ENCODE measurements around the gene THRB. TPM values are rescaled to one million over a fixed set of nuclear protein-coding genes. Genes with fewer than 3 reads are reported as not detected.

Gene THRB
- total RNA-seq, result 10 to 100 TPM in 3 of 8 experiments, 1 to 10 TPM in 4, under 1 TPM in 1; 0.42 to 26.4 (median 3.3) TPM

DNA sequence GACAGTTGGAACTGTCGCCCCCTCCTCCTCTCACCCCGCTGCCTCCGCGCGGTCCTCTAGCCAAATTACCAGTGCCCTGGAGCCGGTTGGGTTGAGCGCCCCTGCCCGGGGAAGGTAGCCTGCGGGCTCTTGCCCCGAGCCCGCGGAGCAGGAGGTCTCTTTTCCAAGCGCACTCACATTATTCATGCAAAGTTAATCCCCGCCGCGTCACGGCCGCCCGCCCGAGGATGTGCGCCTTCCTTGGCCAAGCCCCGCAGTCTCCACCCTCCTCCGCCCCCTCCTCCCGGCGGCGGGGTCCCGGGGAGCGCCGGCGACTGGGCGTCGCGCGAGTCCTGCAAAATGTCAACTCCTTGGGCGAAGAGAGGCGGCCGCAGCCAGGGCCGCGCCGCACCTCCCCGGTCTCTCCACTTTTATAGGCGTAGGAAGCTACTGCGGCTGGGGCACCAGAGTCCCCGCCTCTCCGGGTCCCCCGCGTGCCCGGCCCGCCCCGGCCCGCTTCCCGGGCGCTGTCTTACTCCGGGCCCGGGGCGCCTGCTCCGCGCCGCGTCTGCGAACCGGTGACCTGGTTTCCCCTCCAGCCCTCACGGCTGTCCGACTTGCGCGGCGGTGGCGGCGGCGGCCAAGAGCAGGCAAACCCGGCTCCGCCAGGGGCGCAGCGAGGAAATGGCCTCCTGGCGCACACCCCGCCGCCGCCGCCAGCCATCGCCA is at the start of gene THRB:
Gene THRB (minus strand): TSS at position 233 of the 708 bp plus-strand sequence.
- peaks cover 0 to 16% of the 10 kb centered on the region in 2 donors for H3K4me1 ChIP-seq (replicated peaks in 1 of 2)
- ATAC-seq (replicated peaks in 6 of 8), result peak; percentile 65 to 86 (median 81)
- in situ Hi-C loops (cut with MboI; ENCODE audit: low pct_unique_long_range_greater_than_20kb in 2 of 9, low sequenced_read_pairs in 9 of 9, unreplicated experiment in 9 of 9), result loop anchor here in 2 of 9 experiments (25.0 kb wide), 2 partner anchors 232 to 482 kb away; no protein-coding TSS in a partner anchor
- no peak within 1 kb of the TSS for H3K27ac ChIP-seq
- peak within 1 kb of the TSS; percentile 57 to 81 (median 66) for H3K4me3 ChIP-seq
- WGBS, 10 experiments, result 0% methylated on average over 8 of the region's 80 CpGs; no CpG with 5 or more reads in 9 of the 10 experiments

DNA sequence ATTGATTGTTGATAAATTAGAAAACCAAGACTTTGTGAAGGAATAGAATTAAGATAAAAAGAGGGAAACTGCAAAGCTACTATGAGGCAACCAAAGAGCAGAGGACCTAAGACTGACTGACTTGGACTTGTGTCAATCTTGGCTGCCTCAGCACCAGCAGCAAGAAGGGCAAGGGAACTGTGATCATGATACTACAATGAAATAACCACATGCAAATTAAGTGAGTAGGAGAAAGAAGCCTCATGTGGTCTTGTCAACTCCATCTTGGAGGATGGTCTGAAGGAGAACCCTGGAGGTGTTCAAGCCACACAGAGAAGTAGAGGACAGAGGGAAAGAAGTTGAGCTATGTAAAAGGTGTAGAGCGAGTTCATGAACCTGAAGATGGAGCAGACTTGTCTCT is 47.3 kb upstream of the THRB start:
- ATAC-seq (replicated peaks in 6 of 8), result no peak
- Histone ChIP-seq H3K4me1 (replicated peaks in 1 of 2) (no peaks in the 10 kb centered on the region), H3K27ac (no peak overlapping the region), H3K4me3 (no peak overlapping the region)
- in situ Hi-C loops (cut with MboI; ENCODE audit: low pct_unique_long_range_greater_than_20kb in 2 of 9, low sequenced_read_pairs in 9 of 9, unreplicated experiment in 9 of 9), result no loop called here
- WGBS, 10 experiments, result 60 to 100% (median 71%) methylated on average over 1 of the region's 1 CpG; no CpG with 5 or more reads in 7 of the 10 experiments

DNA sequence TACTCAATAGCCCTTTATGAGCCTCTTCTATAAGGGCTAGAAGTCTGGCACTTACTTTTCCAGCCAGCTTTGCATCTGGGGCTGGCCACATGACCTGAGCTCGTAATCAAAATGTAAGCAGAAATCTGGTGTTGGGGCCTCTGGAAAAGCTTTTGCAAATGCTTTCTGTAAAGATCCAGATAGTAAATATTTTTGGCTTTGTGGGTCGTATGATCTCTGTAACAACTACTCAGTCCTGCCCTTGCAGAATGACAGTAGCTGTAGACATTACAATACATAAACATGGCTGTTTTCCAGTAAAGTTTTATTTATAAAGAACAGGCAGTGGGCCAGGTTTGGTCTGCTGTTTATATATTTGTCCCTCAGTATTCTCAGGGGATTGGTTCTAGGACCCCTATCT is 46.2 kb upstream of the THRB start:
- in situ Hi-C loops (cut with MboI; ENCODE audit: low pct_unique_long_range_greater_than_20kb in 2 of 9, low sequenced_read_pairs in 9 of 9, unreplicated experiment in 9 of 9), result no loop called here
- Histone ChIP-seq H3K4me1 (replicated peaks in 1 of 2) (no peaks in the 10 kb centered on the region), H3K27ac (no peak overlapping the region), H3K4me3 (no peak overlapping the region)
- ATAC-seq (replicated peaks in 6 of 8), result no peak
- WGBS, 10 experiments, result 12 to 92% (median 80%) methylated on average over 1 to 2 of the region's 2 CpGs; no CpG with 5 or more reads in 2 of the 10 experiments

DNA sequence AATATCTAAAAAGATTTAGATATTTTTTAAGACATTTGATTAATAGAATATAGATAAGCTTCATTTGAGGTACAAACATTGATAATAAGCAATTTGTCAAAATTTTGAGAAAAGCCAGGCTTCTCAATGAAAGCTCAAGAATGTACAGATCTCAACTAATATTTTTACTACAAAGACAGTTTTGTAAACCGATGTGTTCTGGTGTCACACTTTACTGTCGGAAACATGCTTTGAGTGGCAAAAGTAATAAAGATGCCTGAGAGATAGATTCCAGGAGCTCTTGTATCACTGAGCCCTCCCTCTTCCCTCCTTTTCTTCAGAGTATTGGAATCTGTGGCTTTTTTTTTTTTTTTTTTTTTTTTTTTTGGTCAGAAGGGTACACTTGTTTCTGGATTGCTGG is 45.0 kb upstream of the THRB start:
- in situ Hi-C loops (cut with MboI; ENCODE audit: low pct_unique_long_range_greater_than_20kb in 2 of 9, low sequenced_read_pairs in 9 of 9, unreplicated experiment in 9 of 9), result no loop called here
- WGBS, 10 experiments, result 80 to 100% (median 87%) methylated on average over 1 to 2 of the region's 2 CpGs; no CpG with 5 or more reads in 2 of the 10 experiments
- no peak for ATAC-seq (replicated peaks in 6 of 8)
- Histone ChIP-seq H3K4me1 (replicated peaks in 1 of 2) (no peaks in the 10 kb centered on the region), H3K27ac (no peak overlapping the region), H3K4me3 (no peak overlapping the region)

DNA sequence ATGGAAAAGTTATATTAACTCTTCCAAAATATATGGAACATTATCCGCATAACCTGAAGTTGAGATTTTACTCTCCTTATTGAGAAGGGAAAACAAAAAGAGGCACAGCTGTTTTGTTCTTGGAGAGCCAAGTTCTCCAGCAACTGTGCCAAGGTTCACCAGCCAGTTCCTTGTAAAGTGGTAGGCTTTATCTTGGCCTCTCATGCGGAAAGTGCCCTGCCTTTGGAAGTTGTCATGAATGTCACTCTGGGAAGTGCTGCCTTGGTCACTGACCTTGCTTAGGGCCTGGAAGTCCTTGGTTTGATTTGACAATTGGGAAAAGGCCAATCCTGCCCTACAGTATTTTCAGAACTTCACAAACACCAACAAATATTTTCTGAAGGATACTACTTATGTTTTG is 44.2 kb upstream of the THRB start:
- Histone ChIP-seq H3K4me1 (replicated peaks in 1 of 2) (no peaks in the 10 kb centered on the region), H3K4me3 (no peak overlapping the region), H3K27ac (no peak overlapping the region)
- WGBS, 10 experiments, result 50 to 100% (median 84%) methylated on average over 1 to 2 of the region's 2 CpGs; no CpG with 5 or more reads in 2 of the 10 experiments
- in situ Hi-C loops (cut with MboI; ENCODE audit: low pct_unique_long_range_greater_than_20kb in 2 of 9, low sequenced_read_pairs in 9 of 9, unreplicated experiment in 9 of 9), result no loop called here
- ATAC-seq (replicated peaks in 6 of 8), result no peak

DNA sequence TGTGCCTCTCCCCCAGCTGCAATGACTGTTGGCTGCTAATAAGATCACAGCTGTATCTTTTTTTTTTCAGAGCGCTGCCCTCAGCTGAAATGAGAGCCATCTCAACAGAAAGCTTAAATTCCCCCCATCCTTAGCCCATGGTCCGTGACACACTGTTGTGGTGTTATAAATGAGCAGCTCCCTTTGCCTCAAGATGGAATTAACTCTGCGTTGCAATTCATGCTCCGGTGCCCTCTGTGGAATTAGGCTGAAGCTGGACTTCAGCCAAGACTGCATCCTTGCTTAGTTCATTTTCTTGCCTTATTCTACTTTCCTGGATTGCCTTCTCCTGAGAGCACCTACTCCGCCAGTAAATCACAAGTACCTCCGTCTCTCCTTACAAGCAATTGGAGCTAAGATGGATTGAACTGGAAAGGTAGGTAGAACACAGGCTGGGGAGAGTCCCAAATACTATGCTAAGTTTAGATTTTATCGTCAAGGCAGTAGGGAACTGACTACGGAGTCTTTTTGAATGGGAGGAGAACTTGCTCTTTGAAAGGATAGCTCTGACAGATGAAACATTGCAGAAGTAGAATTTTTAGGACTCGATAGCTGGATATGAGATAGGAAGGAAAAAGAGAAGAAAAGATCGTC is 39.0 kb upstream of the THRB start:
- in situ Hi-C loops (cut with MboI; ENCODE audit: low pct_unique_long_range_greater_than_20kb in 2 of 9, low sequenced_read_pairs in 9 of 9, unreplicated experiment in 9 of 9), result no loop called here
- no peak overlapping the region for H3K4me3 ChIP-seq
- WGBS, 10 experiments, result 57 to 97% (median 85%) methylated on average over 1 to 9 of the region's 10 CpGs
- H3K27ac ChIP-seq, result no peak overlapping the region
- ATAC-seq (replicated peaks in 6 of 8), result peak in 1 of 8 experiments; percentile 19
- H3K4me1 ChIP-seq (replicated peaks in 1 of 2), result no peaks in the 10 kb centered on the region

DNA sequence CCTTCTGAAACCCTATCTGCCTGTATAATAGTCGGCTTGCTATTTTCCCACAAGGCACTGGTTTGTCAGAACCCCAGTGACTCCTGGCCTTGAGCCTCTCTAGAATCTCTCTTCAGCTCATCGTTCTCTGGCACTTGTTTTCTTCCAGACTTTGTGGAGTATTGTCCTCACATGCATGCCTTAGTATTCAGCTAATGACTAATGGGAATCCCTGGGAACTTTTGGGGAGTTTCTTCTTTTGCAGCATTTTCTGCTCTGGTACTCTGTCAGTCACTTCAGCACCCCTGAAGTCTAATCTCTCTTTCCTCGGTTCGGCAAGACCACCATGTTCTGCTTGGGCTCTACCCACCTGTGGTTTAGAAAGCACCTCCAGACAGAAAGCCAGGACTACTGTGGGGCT is 35.8 kb upstream of the THRB start:
- Histone ChIP-seq H3K4me3 (no peak overlapping the region), H3K27ac (no peak overlapping the region), H3K4me1 (replicated peaks in 1 of 2) (no peaks in the 10 kb centered on the region)
- WGBS, 10 experiments, result 11 to 100% (median 79%) methylated on average over 1 to 4 of the region's 4 CpGs; no CpG with 5 or more reads in 1 of the 10 experiments
- in situ Hi-C loops (cut with MboI; ENCODE audit: low pct_unique_long_range_greater_than_20kb in 2 of 9, low sequenced_read_pairs in 9 of 9, unreplicated experiment in 9 of 9), result no loop called here
- ATAC-seq (replicated peaks in 6 of 8), result no peak

DNA sequence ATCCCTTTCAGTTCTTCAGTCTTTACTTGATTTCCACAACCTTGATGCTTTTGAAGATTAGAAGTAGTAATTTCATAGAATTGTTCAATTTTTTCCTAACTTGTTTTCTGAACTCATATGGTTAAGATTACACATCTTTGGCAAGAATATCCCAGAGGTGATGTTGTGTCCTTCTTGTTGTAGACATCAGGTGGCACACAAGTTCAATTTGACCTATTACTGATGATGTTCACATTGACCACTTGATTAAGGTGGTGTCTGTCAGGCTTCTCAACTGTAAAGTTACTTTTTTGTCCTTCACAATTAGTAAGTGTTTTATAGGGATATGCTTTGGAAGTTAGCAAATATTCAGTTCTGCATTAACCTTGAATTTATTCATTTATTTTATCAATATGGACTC is 34.6 kb upstream of the THRB start:
- in situ Hi-C loops (cut with MboI; ENCODE audit: low pct_unique_long_range_greater_than_20kb in 2 of 9, low sequenced_read_pairs in 9 of 9, unreplicated experiment in 9 of 9), result no loop called here
- no peak for ATAC-seq (replicated peaks in 6 of 8)
- Histone ChIP-seq H3K27ac (no peak overlapping the region), H3K4me1 (replicated peaks in 1 of 2) (no peaks in the 10 kb centered on the region), H3K4me3 (no peak overlapping the region)

DNA sequence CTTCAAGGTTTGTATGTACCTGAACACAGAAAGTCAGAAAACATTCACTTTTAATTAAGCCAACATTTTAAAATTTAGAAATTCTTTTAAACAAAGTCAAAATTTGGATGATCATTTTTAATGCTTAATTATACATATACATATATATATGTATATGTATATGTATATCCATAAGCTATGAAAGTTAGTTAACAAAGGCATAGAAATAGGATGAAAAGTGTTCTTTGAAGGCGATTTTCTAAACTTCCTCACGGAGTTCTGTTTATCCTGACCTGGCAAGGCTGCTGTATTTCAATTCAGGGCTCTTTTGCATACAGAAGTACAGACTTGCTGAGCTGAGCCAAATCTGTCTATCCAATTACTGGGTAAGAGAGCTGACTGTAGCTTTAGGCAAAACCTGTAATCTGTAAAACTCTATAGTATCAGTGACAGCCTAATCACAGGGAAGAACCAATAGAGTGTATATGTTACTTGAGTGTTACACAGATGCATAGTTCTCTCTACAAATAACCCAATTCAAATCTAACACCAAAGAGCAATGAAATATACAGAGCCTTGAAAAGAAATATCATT is 32.1 kb upstream of the THRB start:
- no peak overlapping the region for H3K27ac ChIP-seq
- ATAC-seq (replicated peaks in 6 of 8), result no peak
- in situ Hi-C loops (cut with MboI; ENCODE audit: low pct_unique_long_range_greater_than_20kb in 2 of 9, low sequenced_read_pairs in 9 of 9, unreplicated experiment in 9 of 9), result no loop called here
- no peak overlapping the region for H3K4me3 ChIP-seq
- WGBS, 10 experiments, result 20 to 88% (median 40%) methylated on average over 1 to 2 of the region's 2 CpGs; no CpG with 5 or more reads in 3 of the 10 experiments
- H3K4me1 ChIP-seq (replicated peaks in 1 of 2), result peaks cover 0 to 5% of the 10 kb centered on the region in 2 donors

DNA sequence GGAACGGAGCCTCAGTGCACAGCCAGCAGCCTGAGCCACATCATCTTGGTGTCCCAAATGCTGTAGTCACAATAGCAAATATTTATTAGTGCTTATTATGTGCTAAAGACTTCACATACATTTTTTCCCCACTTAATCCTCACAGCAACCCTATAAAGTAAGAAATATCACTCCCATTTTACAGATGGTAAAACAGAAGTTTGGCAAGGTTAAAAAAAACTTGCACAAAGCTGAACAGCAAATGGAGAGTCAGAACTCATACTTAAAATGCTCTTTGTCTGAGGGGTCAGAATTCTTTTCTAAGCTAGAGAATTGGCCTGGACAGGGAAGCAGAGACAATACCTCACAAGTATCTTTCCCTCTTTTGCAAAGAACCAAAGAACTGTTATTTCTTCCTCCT is 30.9 kb upstream of the THRB start:
- Histone ChIP-seq H3K27ac (no peak overlapping the region), H3K4me3 (no peak overlapping the region), H3K4me1 (replicated peaks in 1 of 2) (peaks cover 0 to 5% of the 10 kb centered on the region in 2 donors)
- in situ Hi-C loops (cut with MboI; ENCODE audit: low pct_unique_long_range_greater_than_20kb in 2 of 9, low sequenced_read_pairs in 9 of 9, unreplicated experiment in 9 of 9), result no loop called here
- 100% methylated on average over 1 of the region's 1 CpG; no CpG with 5 or more reads in 7 of the 10 experiments for WGBS, 10 experiments
- no peak for ATAC-seq (replicated peaks in 6 of 8)

DNA sequence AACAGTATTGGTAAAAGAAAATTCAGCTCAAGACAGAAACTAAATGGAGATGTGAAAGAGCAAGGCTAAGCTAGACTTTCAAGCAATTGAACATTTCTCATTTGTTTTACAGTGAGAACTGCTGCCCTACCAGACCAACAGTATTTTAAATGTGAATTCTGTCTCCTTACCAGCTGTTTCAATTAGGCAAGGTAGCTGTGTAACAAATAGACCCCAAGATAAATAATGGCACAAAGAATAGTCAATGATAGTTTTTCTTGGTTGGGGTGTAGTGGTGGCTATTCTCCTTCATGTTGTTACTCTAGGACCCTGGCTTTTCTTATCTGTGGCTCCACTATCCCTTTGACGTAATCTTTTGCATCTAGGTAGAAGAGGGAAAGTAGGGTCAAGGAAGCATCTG is 30.4 kb upstream of the THRB start:
- WGBS, 10 experiments, result 75 to 100% (median 100%) methylated on average over 1 of the region's 1 CpG; no CpG with 5 or more reads in 4 of the 10 experiments
- no peak for ATAC-seq (replicated peaks in 6 of 8)
- in situ Hi-C loops (cut with MboI; ENCODE audit: low pct_unique_long_range_greater_than_20kb in 2 of 9, low sequenced_read_pairs in 9 of 9, unreplicated experiment in 9 of 9), result no loop called here
- peaks cover 0 to 5% of the 10 kb centered on the region in 2 donors for H3K4me1 ChIP-seq (replicated peaks in 1 of 2)
- no peak overlapping the region for H3K27ac ChIP-seq
- H3K4me3 ChIP-seq, result no peak overlapping the region

DNA sequence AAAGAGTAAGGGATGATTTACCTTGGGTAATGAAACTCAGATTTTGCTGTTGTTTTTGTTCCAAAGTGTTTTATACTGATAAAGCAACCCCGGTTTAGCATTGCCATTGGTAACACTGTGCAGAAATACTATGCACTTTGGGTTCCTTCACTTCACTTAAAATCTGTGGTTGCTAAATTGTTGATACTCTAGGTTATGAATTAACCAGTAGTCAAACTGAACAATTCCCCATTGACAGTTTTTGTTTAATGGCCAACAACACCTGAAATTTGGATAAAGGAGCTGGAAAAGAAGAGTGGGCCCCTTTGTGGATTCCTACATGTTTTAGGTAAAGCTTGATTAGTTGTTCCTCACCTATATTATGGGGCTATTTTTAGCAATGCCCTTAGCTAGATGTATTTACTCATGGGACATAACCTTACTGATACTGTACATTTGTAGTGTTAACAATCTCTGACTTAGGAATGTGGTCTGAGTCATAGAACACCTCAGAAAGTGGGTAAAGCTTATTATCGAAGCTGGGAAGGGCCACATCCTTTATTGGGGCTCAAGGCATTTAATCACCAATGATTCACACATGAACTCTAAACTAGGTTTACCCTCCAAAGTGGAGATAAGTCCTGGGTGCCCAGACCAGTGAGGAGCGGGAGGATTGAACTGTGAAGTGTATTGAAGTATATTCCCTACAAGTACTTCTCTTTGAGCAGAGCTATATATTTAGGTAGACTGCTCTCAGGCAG is 29.5 kb upstream of the THRB start:
- Histone ChIP-seq H3K27ac (no peak overlapping the region), H3K4me3 (no peak overlapping the region), H3K4me1 (replicated peaks in 1 of 2) (peaks cover 5 to 6% of the 10 kb centered on the region in 2 donors)
- no peak for ATAC-seq (replicated peaks in 6 of 8)
- in situ Hi-C loops (cut with MboI; ENCODE audit: low pct_unique_long_range_greater_than_20kb in 2 of 9, low sequenced_read_pairs in 9 of 9, unreplicated experiment in 9 of 9), result no loop called here
- 13 to 100% (median 91%) methylated on average over 1 to 3 of the region's 3 CpGs for WGBS, 10 experiments

DNA sequence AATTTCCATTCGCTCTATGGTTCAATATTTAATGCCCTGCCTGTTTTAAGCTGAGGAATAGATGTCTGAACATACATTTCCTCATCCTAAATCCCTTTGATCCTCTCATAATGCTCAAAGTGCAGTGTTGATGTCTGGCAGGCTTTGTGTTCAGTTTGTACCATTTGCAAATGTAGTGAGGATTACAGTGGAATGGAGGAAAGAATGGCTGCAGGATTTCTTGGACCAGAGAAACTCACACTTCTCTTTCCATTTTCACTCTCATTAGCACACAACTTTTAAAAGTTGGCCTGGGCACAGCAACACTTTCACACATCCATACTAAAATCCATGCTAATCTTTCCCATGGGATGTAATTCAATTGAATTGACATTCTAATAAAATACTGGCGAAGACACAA is 28.6 kb upstream of the THRB start:
- no peak overlapping the region for H3K27ac ChIP-seq
- ATAC-seq (replicated peaks in 6 of 8), result no peak
- H3K4me3 ChIP-seq, result no peak overlapping the region
- peaks cover 5 to 8% of the 10 kb centered on the region in 2 donors for H3K4me1 ChIP-seq (replicated peaks in 1 of 2)
- in situ Hi-C loops (cut with MboI; ENCODE audit: low pct_unique_long_range_greater_than_20kb in 2 of 9, low sequenced_read_pairs in 9 of 9, unreplicated experiment in 9 of 9), result no loop called here
- WGBS, 10 experiments, result 50 to 100% (median 83%) methylated on average over 1 to 2 of the region's 2 CpGs; no CpG with 5 or more reads in 2 of the 10 experiments
